Retinal pigment epithelial cell (primary cell): Measurements from ENCODE around the gene POU2F3.

Experiments
- DNase-seq: peaks from one replicate; pipeline ENCODE4 v3.0.0-alpha.2; 2010; ENCODE audit warnings: low read depth
- H3K4me3 ChIP-seq: 2 replicates; pipeline ENCODE4 v1.5.1; 2011; ENCODE audit warnings: mild to moderate bottlenecking, low read length, control low read depth, moderate library complexity
- CTCF ChIP-seq: conservative IDR thresholded peaks from 2 replicates; pipeline ENCODE4 v1.5.1; 2011; ENCODE audit warnings: low read depth, low read length, control low read depth, inconsistent platforms

The POU2F3 gene

GRCh38 chr11:120338107-120338933 is 98.4 kb downstream of the POU2F3 start:
- peak overlapping the region; percentile 92 for H3K4me3 ChIP-seq
- no peak for DNase-seq
- no peak for TF ChIP-seq CTCF

GRCh38 chr11:120339394-120339890 is 99.5 kb downstream of the POU2F3 start:
- H3K4me3 ChIP-seq = peak overlapping the region; percentile 92
- DNase-seq = no peak
- no peak for TF ChIP-seq CTCF

GRCh38 chr11:120340529-120340928 is 100.6 kb downstream of the POU2F3 start:
- TF ChIP-seq CTCF = no peak
- no peak overlapping the region for H3K4me3 ChIP-seq
- no peak for DNase-seq

GRCh38 chr11:120342226-120342625 is 102.3 kb downstream of the POU2F3 start:
- no peak overlapping the region for H3K4me3 ChIP-seq
- DNase-seq = no peak
- no peak for TF ChIP-seq CTCF

GRCh38 chr11:120342678-120343077 is 102.7 kb downstream of the POU2F3 start:
- DNase-seq = no peak
- H3K4me3 ChIP-seq = no peak overlapping the region
- TF ChIP-seq CTCF = no peak

- no peak for TF ChIP-seq CTCF
- DNase-seq = no peak
- H3K4me3 ChIP-seq = no peak overlapping the region
These were observed 103.5 kb downstream of the POU2F3 start for GRCh38 chr11:120343429-120343828.
